HG02938 (cell line): ENCODE data around the gene BPIFB1.

Experiments used
- ATAC-seq: cut with Tn5 transposase; IDR thresholded peaks from one replicate; pipeline ENCODE4 v1.9.1; 2021; ENCODE audit warnings: mild to moderate bottlenecking, moderate library complexity; ENCODE audit not compliant: unreplicated experiment

The BPIFB1 gene

DNA sequence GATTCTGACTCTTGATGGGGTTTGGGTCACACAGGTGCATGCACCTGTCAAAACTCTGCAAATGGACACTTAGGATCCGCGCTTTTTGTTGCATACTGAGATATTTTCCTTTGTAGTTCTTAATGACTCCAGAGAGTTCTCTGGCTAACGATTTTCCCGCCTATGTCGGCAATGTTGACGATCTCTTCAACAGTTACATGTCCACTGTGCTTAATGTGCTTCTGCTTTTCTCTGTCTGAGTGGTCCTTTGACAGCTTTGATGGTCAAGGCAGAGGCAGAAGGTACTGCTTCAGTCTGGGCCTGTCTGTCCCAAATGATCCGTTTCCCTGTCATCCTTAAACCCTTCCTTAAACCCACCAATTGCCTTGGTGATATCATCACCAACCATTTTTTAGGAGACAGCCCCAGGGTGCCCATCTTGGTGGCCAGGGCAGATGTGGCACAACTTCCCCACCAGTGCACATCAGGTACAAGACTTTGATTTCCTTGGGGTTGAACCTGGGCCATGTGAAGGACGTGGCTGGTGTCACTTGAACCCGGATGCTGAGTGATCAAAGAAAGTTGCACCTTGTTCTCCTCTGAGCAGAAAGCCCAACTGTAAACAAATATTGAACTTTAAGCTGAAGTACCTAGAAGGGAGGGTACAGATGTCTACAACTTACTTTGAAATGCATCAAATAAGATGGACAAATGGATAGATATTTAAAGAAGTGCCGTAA, 10.7 kb upstream of the BPIFB1 start:
- no peak for ATAC-seq

DNA sequence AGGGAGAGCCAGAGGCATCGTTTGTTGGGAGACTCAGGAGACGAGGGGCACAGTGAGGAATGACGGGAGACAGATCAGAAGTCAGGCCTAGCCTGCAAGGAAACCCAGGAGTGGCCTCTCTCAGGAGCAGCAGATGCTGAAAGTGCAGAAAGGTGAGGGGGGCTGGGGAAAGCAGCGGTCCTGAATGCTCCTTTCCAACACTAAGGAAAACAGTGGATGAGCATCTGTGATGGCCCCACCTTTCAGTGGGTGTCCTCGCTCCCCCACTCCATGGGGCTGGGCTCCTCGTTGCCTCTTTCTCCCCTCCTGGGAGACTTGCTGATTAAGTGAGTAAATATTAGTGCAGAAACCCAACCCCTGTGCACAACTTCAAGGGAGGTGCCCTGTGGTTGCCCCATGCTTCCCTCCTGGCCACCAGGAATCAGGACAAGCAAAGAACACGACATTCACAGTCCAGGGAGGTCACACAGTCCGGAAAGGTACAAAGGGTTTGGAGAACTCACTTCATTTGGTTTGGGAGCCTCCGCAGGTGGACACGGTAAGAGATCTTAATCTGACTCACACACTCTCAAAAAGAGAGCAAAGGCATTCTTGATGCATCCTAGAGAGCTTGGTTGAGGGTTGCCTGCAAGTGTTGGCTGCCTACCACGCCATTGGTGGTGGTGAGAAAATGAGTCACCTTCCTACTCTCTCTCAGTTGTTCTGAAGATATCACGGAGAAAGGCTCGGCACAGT, 9.7 kb upstream of the BPIFB1 start:
- no peak for ATAC-seq

DNA sequence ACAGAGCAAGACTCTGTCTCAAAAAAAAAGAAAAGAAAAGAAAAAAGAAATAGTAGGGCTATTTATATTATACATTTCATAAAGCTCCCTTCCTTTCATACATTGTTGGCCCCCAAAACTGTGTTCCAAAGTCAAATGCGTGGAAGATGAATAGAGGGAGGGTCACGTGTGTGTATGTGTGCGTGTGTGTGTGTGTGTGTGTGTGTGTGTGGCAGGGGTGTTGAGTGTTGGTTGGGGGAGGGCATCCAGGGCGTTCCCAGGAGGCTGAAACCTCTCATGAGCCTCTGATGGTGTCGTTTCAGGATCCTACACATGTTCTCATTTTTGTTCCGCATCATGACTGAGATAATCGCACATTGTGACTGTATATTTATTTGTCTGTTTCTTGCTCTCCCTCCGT, 7.8 kb upstream of the BPIFB1 start:
- ATAC-seq = no peak

DNA sequence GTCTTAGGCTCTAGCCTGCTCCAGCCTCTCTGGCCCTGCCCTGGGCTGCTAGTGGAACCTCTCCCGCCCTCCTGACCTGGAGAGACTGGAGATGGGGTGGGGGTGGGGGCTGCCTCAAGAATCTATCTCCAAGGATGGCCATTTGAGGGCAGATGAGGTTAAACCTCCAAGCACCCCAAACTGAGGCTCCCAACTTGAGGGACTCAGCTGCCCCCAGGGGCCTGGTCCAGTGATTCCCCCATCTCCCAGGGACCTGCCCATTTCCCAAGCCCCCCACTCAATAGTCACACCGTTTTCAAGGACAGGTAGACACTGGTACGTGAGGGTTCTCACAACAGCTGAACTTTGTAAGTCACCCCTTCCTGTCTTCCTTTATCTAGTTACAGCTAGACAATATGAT, 7.1 kb upstream of the BPIFB1 start:
- no peak for ATAC-seq

DNA sequence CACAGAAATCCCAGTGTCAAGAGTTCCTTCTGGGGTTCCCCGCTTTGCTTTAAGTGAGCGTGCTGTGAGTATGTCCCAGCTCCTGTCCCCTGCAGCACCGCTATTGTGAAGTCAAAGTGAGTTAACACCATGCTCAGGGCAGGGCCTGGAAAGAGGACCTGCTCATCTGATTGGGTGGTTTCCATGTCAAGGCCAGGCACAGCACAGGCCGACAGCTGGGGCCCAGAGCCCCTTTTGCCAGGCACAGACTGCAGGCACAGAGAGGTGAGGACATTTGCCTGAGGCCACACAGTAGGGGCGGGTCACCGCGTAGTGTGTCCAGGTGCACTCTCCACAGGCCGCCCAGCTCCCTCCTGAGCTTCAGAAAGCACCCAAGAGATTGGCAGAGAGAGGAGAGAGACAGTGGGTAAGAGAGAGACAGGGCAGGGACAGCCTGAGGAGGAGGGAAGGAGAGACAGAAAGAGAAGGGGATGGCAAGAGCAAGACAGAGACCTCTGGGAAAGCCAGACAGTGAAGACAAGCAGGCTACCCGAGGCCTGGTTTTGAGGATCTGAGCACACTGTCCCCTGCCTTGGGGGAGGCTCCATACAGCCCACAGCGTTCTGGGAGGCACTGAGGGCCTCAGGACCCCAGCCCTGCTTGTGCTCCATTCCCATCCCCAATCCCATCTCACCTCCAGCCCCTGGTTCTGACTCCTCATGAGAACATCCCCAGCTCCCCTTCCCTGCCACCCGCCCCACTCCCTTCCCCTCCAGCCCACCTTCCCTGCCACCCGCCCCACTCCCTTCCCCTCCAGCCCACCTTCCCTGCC, 6.5 kb upstream of the BPIFB1 start:
- no peak for ATAC-seq

DNA sequence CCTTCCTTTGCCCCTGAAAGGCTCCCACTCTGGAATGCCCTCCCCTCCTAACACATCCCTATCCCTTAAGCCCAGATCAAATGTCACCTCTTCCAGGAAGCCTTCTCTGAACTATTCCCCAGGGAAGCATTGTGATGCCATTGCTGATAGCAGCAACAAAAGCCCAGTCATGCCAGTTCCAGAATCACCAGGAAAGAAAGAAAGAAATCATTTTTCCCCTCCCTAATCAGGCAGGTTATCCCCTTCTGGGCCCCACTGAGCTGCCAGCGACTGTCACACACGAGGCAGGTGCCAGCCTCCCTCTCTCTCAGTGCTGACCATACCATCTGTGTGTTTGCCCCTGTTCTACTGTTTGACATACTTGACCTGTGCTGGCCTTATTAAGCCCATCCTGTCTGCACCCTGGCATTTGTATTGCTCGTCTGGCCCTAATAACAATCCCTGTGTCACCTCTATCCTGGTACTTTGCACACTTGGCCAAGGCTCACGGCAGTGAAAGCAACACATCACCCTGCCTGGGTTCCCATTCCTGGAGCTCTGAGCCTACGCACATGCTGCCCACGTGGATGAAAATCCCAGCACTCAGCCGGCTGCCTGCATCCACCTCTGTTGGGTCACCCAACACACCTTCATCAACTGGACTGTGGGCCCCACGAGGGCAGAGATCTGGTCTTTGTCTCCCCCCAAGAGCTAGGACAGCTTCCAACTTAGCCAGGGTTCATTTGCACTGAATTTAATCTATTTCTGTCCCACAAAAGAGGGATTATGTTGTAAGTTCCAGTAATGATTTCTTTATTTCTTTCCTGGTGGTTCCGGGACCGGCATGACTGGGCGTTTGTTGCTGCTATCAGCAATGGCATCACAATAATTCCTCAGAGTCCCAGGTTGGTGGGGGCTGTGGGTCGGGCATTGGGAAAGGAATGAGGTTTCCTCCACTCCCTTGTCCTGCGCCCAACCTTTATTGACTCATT, 5.3 kb upstream of the BPIFB1 start:
- no peak for ATAC-seq

DNA sequence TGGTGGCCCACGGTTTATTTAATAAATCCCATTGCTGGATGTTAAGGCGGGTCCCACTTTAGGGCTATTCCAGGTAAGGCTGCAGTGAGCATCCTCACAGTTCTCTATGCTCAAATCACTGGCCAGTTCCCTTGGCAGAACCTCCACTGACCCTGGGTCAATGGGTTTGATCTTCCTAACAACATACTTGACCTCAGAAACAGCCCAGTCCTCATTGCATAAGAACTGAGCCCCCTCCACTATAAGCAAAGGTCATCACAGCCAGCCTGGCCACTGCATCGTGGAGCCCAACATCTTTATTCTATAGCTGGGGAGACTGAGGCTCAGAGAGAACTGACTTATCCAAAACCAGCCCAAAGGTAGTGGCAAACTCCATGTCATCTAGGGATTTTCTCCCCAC, 4.3 kb upstream of the BPIFB1 start:
- ATAC-seq = no peak

DNA sequence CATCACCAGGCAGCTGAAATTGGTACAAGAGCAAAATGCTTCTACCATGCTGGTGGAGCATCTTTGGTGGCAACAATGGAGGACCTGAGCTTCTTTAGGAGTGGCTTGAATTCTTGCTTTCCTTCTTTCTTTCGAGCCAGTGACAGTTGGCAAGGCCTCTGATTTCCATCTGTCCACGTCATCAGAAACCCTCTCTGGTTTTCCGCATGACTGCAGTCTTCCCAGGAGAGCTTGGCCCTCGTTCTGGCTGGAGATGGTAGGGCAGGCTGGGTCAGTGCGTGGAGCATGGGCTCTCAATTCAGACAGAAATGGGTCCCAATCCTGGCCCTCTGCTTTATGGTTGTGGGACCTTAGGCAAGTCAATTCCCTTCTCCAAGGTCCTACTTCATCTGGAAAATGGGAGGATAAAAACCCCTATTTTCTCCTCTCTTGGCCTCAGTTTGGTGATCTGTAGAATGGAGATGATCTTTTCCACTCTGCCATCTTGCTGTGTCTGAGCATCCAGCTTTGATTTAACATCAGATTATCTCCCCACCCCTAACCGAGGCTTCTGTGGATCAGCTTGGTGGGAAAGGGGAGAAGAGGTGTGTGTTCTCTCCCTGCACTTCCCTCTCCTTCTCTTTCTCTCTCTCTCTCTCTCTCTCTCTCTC, 3.6 kb upstream of the BPIFB1 start:
- no peak for ATAC-seq

DNA sequence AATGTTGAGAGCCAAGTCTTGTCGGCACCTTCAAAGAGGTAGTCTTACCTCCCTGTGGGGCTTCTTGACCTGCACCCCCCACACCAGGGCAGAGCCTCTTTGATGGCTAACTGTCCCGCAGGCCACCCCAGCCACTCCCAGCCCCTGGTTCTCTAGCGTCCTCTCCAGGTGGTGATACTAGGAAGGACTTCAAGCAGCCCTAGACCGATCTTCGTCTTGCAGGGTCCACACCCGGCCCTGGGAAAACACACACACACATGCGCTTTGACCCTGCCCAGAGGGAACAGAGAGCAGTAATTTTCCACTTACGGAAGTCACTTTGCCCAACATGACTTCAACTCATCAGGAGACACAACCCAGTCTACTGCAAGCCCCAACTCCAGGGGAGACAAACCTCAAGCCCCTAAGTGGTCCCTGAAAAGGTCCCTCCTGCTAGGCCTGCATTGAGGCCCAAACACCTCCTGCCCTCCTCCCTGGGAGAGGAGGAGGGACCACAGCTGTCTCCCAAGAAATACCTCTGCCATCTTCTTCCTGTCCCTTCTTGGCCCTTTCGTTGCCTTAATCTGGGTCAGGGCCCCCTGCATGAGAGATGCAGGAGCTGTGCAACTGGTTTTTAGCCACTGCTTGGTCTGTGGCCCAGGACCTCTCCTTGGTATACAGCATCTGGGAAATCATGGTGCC, 2.9 kb upstream of the BPIFB1 start:
- no peak for ATAC-seq

DNA sequence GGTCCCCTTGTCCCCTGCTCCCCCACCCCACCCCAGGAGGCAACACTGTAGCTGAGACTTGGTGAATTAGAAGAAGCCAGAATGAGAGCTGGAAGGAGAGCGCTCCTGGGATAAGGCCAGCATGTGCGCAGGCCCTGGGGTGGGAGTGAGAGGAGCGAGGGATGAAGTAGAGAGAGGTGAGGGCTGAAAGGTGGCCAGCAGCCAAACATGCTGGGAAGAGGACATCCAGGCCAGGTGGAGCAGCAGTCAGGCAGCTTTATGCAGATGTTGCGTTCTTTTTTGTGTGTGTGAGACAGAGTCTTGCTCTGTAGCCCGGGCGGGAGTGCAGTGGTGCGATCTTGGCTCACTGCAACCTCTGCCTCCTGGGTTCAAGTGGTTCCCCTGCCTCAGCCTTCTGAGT, 2.2 kb upstream of the BPIFB1 start:
- ATAC-seq = no peak

DNA sequence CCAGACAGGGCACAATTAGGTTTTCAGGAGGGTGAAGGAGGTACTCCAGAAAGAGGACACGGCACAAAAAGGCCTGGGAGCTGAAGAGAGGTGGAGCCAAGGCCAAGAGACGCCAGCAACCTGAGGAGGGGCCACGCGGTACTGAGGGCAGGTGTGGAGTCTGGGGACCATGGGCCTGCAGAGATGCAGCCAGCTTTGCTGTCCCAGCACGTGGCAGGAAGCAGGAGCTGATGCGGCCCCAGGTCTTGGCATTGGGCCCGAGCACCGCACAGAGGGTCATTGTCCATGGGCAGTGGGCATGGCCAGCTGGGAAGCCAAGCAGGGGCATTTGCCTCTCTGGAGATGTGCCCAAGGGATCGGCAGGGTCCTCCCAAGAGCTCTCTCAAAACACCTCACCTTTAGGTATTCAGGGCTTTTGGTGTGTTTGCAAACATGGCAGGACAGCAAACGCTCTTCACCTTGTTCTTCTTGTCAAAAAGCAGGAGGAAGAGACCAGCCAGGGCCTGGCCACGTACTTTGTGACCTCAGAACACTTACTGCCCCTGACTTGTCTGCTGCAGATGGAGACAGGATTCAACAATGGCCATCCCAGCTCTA, 1.4 kb upstream of the BPIFB1 start:
- ATAC-seq = no peak

DNA sequence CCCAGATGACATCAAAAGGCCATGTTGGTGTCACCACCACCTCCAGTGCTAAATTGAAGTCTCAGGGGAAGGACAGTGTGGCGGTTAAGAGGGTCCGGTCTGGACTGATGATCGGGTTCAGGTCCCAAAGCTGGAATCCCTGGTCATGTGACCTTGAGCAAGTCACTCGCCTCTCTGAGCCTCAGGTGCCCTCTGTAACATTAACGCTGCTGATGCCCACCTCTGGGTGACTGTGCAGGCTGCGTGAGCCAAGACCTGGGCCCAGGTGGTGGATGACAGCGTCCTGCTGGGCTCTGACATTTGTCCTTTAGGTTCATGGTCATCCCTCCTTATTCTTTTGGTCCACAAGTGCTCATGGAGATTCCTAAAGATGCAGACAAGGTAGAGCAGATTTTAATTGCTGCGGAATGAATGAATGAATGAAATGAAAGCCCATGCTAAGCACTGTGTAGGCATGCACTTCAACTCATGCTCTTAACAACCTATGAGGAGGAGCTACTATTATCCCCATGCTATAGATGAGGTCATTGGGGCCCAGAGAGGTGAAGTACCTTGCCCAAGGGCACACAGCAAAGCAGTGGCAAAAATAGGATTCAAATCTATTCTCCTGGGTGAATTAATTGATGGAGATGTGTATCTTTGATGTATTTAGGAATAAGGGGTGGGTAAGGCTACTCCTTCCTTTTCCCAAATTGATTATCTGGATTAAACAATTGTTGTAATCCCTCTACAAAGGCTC, 649 bp upstream of the BPIFB1 start:
- no peak for ATAC-seq

DNA sequence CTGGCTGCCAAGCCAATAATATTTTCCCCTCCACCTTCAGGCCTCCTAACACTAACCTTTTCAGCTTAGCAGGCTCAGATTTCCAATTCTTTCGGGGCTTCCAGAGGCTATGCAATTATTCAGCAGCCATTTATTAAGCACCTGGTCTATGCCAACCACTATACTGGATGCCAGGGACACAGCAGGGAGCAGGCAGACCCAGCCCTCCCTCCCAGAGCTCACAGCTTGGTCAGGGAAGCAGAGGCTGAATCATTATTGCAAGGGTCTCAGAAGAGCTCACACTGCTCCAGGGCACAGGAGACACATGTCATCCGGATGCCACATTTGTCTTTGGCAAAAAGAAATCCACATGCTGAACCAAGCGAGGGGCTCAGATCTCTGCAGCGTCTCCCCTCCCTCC, 1.3 kb downstream of the BPIFB1 start:
- no peak for ATAC-seq

DNA sequence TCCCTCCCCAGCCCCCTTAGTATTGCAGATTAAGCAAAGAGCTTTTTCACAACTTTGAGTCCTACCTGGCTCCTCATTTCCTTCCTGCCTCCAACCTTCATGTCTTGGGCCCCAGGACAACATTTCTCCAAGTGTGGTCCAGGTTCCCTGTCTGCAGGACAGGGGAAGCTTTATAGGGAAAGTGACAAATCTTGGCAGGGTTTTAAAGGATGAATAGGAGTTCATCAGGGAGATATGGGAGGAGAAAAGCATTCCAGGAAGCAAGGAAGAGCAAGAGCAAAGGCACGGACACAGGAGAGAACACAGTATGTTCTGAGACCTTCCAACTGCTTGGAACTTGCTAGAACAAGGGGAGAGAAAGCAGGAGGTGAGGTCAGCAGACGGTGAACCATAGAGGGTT, 1.9 kb downstream of the BPIFB1 start:
- ATAC-seq = no peak

DNA sequence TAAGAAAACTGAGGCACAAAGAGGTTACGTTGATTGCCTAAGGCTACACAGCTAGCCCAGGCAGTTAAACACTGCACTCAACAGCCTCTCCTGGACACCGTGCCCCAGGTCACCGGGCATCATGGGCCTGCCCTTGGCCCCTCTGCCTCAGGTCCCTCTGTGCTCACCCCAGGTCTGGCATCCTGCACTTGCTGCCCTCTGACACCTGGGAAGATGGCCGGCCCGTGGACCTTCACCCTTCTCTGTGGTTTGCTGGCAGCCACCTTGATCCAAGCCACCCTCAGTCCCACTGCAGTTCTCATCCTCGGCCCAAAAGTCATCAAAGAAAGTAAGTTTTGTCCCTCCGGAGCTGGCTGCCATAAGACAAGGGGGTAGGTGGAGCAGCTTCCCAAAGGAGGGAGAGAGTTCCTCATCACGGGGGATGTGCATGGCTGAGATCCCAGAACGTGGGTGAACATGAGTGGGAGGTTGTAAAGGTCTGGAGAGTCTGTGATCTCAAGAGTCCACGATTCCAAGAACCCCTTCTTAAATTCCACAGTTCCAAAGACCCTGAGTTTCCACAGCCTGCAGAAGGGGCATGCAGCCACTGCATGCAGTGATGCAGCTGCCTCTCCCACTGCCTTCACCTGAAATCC, 3.0 kb downstream of the BPIFB1 start:
- no peak for ATAC-seq

DNA sequence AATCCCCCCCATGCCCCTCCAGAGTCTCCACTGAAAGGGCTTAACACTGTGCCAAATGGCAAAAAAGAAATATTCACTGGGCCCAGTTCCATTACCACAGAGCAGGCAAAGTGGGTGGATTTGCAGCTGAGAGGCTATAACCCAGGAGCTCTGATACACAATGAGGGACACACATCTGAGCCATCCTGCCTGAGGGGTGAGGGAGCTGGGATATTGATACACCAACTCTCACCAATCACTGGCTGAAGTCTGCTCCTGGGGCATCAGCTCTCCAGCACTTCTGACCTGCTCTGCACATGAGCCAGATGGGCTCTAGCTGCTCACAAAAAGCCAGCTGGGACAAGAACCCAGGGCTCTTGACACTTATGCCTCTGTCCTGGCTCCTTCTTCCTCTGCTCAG, 4.9 kb downstream of the BPIFB1 start:
- ATAC-seq = no peak

DNA sequence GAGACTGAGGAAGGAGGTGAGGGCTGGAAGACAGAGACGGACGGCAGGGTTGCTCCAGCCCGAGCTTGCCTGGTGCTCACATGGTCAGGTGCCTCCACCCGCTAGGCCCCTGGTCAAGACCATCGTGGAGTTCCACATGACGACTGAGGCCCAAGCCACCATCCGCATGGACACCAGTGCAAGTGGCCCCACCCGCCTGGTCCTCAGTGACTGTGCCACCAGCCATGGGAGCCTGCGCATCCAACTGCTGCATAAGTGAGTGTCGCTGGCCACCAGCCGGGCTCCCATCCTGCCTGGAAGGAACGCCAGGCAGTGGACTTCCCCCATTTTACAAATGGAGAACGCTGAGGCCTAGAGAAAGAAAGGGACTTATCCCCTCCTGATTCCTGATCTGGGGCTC, 7.8 kb downstream of the BPIFB1 start:
- no peak for ATAC-seq

DNA sequence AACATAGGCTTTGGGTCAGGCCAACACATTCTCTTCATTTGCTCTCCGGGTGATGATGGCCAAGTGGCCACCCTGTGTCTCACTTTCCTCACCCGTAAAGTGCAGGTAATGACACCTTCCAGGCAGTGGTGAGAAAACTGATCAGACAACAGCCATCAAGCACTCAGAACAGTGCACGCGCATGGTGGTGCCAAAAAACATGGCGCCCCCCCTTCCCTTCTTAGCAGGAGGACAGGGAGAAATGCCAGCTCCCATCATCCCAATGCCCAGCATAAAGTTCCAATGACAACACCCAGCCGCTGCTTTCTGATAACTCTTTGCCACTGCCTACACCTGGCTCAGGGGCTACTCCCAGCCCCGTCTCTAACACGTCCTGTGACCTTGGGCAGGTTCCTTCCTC, 8.4 kb downstream of the BPIFB1 start:
- ATAC-seq = no peak
